ENCODE results near the gene SULF2. TPM values are rescaled to one million over a fixed set of nuclear protein-coding genes. Genes with fewer than 3 reads are reported as not detected.

Gene SULF2
- total RNA-seq, 1 experiment from 2014 or later, result 0.69 TPM

DNA sequence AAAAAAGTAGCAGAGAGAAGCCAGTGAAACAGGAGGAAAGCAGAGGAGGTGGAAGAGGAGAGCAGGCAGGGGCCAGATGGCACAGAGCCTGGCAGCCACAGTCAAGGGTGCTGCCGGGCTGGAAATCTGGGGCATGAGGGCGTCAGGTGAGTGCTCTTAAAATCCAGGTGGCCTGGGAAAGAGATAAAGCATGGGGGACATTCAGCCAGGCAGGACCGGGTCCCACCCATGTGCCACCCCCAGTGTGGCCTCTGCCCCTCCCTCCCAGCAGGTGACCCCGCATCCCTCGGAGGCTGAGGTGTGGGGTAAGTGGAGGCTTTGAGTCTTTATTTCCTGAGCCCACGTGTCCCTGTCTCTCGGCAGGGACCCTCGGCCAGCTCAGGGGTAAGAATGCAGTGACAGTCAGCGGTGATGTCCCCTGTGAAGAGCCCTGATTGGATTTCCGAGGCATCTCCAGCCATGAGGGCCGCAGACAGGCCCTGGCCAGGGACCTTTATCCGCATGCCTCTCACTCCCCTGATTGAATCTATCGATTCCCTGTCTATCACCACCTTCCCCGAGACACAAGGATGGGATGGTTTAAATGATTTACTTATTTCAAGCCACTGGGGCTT, 33.8 kb upstream of the SULF2 start:
- no peak overlapping the region for H3K27ac ChIP-seq (ENCODE audit: low read depth, low read length, poor library complexity, severe bottlenecking)
- no TSS peak for BruUV-seq (replicated peaks)

GRCh38 chr20:47818466-47818865, 33.2 kb upstream of the SULF2 start:
- no TSS peak for BruUV-seq (replicated peaks)
- Histone ChIP-seq H3K27me3 (replicated peaks; ENCODE audit: insufficient read depth, low read depth, low read length, poor library complexity) (peaks cover 46% of the 10 kb centered on the region), H3K4me1 (ENCODE audit: insufficient read depth, low read length, poor library complexity, severe bottlenecking) (no peaks in the 10 kb centered on the region), H3K4me3 (ENCODE audit: low read depth, low read length, poor library complexity, severe bottlenecking) (no peak overlapping the region), H3K36me3 (ENCODE audit: insufficient read depth, low read length, poor library complexity, severe bottlenecking) (no peaks in the 10 kb centered on the region), H3K27ac (ENCODE audit: low read depth, low read length, poor library complexity, severe bottlenecking) (no peak overlapping the region), H3K9me3 (ENCODE audit: low read depth, low read length, poor library complexity, severe bottlenecking) (no peaks in the 10 kb centered on the region)
- intact Hi-C loops (cut with micrococcal nuclease; ENCODE audit: unreplicated experiment), result no loop called here
- POLR2A ChIA-PET (ENCODE audit: low non-redundant PET), result no interaction called here
- DNase-seq (ENCODE audit: low spot score), result no peak
- no peak for TF ChIP-seq CTCF (conservative IDR thresholded peaks at IDR 0.05; ENCODE audit: low read depth, low read length)
- CTCF ChIA-PET, result no interaction called here

More for the DNA sequence above, 33.8 kb upstream of the SULF2 start:
- Histone ChIP-seq H3K9me3 (ENCODE audit: low read depth, low read length, poor library complexity, severe bottlenecking) (no peaks in the 10 kb centered on the region), H3K36me3 (ENCODE audit: insufficient read depth, low read length, poor library complexity, severe bottlenecking) (no peaks in the 10 kb centered on the region), H3K4me3 (ENCODE audit: low read depth, low read length, poor library complexity, severe bottlenecking) (no peak overlapping the region), H3K4me1 (ENCODE audit: insufficient read depth, low read length, poor library complexity, severe bottlenecking) (no peaks in the 10 kb centered on the region), H3K27me3 (replicated peaks; ENCODE audit: insufficient read depth, low read depth, low read length, poor library complexity) (peaks cover 45% of the 10 kb centered on the region)
- no peak for DNase-seq (ENCODE audit: low spot score)
- no peak for TF ChIP-seq EZH2 (IDR thresholded peaks at IDR 0.05; ENCODE audit: borderline replicate concordance, low read depth, low read length, poor library complexity, severe bottlenecking)
- no peak for TF ChIP-seq CTCF (conservative IDR thresholded peaks at IDR 0.05; ENCODE audit: low read depth, low read length)
- intact Hi-C loops (cut with micrococcal nuclease; ENCODE audit: unreplicated experiment), result no loop called here
- ChIA-PET POLR2A (ENCODE audit: low non-redundant PET) (no interaction called here), CTCF (no interaction called here)

- no peak for DNase-seq (ENCODE audit: low spot score)
- intact Hi-C loops (cut with micrococcal nuclease; ENCODE audit: unreplicated experiment), result no loop called here
- H3K27me3 ChIP-seq (replicated peaks; ENCODE audit: insufficient read depth, low read depth, low read length, poor library complexity), result peaks cover 48% of the 10 kb centered on the region
- no peak overlapping the region for H3K4me3 ChIP-seq (ENCODE audit: low read depth, low read length, poor library complexity, severe bottlenecking)
- ChIA-PET CTCF (no interaction called here), POLR2A (ENCODE audit: low non-redundant PET) (no interaction called here)
- BruUV-seq (replicated peaks), result no TSS peak
- H3K4me1 ChIP-seq (ENCODE audit: insufficient read depth, low read length, poor library complexity, severe bottlenecking), result no peaks in the 10 kb centered on the region
- no peaks in the 10 kb centered on the region for H3K9me3 ChIP-seq (ENCODE audit: low read depth, low read length, poor library complexity, severe bottlenecking)
- H3K27ac ChIP-seq (ENCODE audit: low read depth, low read length, poor library complexity, severe bottlenecking), result no peak overlapping the region
- no peak for TF ChIP-seq CTCF (conservative IDR thresholded peaks at IDR 0.05; ENCODE audit: low read depth, low read length)
- no peak for TF ChIP-seq EZH2 (IDR thresholded peaks at IDR 0.05; ENCODE audit: borderline replicate concordance, low read depth, low read length, poor library complexity, severe bottlenecking)
- no peaks in the 10 kb centered on the region for H3K36me3 ChIP-seq (ENCODE audit: insufficient read depth, low read length, poor library complexity, severe bottlenecking)
Measured at GRCh38 chr20:47818016-47818415, 32.7 kb upstream of the SULF2 start.
